Astrocyte of the spinal cord (primary cell): Measurements from ENCODE around the gene PRRT1B.

Experiments used
- DNase-seq: peaks from one replicate; pipeline ENCODE4 v3.0.0; 2011; ENCODE audit warnings: low read depth, low spot score
- H3K4me3 ChIP-seq: 2 replicates; pipeline ENCODE4 v1.5.1; 2011; ENCODE audit warnings: low read depth, mild to moderate bottlenecking, low read length, moderate library complexity
- in situ Hi-C: cut with HindIII; loops from 2 replicates; pipeline ENCODE4 v1.10.0; 2017; ENCODE audit warnings: low sequenced_read_pairs
- TF ChIP-seq, protein P1 (sequence below): IDR thresholded peaks from 2 replicates; pipeline ENCODE4 v1.5.1; 2012; ENCODE audit warnings: low read depth, mild to moderate bottlenecking, low read length, inconsistent platforms

PRRT1B gene

DNA sequence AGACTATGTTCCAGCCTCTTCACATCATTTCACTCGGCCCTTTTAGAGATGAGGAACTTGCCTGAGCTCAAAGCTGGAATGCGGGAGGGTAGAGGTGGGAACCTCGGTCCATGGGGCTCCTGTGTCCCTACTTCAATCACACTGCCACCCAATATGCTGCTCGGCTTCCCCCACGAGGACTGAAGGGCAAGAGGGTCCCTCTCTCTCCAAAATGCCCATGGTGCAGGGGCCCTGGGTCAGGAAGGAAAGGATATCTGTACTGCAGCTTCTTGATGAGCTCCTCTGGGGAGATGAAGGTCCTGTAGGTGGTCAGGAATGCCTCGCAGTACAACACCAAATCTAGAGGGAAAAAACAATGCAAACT is 46.5 kb downstream of the PRRT1B start:
- in situ Hi-C loops: no loop called here
- TF ChIP-seq, protein P1, sequence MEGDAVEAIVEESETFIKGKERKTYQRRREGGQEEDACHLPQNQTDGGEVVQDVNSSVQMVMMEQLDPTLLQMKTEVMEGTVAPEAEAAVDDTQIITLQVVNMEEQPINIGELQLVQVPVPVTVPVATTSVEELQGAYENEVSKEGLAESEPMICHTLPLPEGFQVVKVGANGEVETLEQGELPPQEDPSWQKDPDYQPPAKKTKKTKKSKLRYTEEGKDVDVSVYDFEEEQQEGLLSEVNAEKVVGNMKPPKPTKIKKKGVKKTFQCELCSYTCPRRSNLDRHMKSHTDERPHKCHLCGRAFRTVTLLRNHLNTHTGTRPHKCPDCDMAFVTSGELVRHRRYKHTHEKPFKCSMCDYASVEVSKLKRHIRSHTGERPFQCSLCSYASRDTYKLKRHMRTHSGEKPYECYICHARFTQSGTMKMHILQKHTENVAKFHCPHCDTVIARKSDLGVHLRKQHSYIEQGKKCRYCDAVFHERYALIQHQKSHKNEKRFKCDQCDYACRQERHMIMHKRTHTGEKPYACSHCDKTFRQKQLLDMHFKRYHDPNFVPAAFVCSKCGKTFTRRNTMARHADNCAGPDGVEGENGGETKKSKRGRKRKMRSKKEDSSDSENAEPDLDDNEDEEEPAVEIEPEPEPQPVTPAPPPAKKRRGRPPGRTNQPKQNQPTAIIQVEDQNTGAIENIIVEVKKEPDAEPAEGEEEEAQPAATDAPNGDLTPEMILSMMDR: no peak
- no peak overlapping the region for H3K4me3 ChIP-seq
- no peak for DNase-seq

GRCh38 chr9:131593091-131593820 is 47.9 kb downstream of the PRRT1B start:
- in situ Hi-C loops: no loop called here
- DNase-seq: no peak
- TF ChIP-seq, protein P1: no peak
- H3K4me3 ChIP-seq: no peak overlapping the region

DNA sequence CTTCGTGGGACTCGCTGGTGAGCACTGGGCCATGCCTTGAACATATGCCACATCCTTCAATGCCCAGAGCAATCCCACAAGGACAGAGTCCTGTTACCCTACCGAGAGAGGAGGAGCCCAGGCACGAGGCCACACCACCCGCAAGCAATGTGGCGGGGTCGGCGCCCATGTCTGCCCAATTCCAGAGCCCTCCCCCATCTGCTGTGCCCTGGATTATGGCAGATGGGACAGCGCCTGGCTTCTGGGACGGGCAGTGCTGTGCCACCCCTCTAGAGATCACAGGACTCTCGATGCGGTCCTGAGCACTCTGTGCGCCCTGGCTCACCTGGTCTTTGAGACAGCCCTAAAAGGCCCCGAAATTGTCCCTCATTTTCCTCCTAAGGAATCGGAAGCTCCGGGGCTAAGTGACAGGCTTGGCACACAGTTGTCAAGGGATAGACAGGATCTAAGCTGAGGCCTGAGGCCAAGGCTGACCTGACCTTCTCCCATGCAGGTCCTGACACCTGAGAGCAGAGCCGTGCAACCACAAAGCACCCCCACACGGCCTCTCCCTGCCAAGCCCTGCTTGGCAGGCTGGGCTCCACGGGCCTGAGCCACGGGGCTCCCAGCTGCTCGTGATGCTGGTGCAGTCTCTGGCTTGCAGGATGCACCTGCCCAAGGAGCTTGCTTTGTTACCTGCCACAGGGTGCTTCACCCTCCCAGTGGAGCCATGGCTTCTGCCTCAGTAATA is 48.8 kb downstream of the PRRT1B start:
- H3K4me3 ChIP-seq: no peak overlapping the region
- TF ChIP-seq, protein P1: no peak
- DNase-seq: no peak
- in situ Hi-C loops: no loop called here

DNA sequence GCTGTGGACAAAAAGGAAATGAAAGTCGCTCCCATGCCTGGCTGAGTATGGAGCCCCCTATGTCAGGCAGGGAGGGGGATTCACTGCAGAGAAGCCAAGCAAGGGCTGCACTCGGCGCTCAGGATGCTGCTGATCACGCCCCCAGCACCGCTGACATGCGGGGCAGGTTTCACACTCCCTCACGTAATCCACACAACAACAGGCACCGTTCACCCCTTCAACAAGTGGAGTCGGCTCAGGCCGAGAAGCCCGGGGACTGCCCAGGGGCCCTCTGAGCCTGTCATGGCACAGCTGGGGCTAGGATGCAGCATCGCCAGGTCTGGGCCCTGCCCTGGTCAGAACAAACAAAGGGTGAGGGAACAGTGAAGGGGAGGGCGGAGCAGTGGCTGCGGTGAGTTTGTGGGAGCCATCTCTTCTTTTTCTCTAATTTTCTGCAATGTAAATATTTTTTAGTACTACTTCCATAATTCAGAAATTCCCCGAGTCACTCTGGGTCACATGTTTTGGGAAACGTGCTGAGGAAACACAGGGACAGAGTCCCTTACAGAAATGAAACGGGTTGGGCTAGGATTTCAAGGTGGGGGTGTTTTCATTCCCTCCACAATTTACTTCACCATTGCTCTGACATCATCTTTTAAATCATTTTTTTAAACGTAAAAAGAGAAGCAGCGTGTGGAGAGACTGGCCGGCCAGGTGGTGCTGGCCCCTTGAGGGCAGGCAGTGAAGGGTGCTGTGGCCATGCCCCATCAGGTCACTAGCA is 49.8 kb downstream of the PRRT1B start:
- no peak overlapping the region for H3K4me3 ChIP-seq
- no peak for DNase-seq

GRCh38 chr9:131595696-131596429 is 50.5 kb downstream of the PRRT1B start:
- H3K4me3 ChIP-seq: no peak overlapping the region
- DNase-seq: no peak
- TF ChIP-seq, protein P1: no peak
- in situ Hi-C loops: no loop called here

More for the DNA sequence above, 49.8 kb downstream of the PRRT1B start:
- TF ChIP-seq, protein P1: no peak
- in situ Hi-C loops: no loop called here

DNA sequence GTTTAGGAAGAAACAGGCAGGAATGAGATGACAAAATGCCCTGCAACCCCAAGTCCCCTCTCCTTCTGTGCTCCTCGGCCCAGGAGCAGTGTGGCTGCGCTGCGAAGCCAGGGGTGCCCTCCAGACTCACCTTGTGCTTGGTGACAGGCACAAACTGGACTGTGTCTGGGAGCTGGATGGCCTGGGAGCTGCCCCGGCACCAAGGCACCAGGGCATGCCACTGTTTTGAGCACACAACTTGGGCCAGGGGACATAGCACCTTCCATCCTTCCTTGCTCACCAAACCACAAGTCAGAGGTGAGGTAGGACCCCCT is 51.1 kb downstream of the PRRT1B start:
- TF ChIP-seq, protein P1: no peak
- H3K4me3 ChIP-seq: no peak overlapping the region
- in situ Hi-C loops: no loop called here
- DNase-seq: no peak
